ENCODE data around the gene MSMB.

DNA sequence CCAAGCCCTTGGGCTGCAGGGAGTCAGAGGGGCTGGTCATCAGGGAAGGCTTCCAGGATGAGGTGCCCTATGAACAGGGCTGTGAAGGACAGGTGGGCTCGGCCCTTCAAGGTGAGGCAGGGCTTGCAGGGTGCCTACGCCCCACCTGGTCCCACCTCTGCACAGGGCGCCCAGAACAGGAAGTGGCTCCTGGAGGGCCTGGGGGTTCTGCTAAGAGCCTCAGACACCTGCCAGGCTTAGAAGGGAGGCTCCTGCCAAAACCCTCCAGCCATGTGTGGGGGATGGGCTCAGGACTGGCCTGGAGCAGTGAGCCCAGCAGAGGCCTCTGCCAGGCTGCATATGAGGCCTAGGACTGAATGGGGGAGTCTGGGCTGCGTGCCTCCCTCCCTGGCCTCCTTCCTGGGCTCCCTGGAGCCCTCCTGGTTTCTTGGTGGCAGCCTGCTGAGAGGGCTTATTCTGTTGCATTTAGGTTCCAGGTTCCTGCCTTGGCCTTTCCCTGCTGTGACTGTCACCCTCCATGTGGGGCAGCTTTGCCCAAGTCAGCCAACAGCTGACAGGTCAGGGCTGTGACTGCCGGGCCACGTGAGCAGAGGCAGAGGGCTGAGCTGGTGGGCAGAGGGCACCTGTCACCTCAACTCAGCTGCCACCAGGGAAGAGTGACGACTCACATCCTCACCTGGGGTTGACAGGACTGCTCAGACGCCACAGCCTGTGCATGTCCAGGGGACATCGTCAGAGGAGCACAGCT is 45.2 kb upstream of the MSMB start:
- TF ChIP-seq POLR2A (IDR thresholded peaks at IDR 0.05) (no peak), CTCF (IDR thresholded peaks at IDR 0.05) (no peak)
